Mammary epithelial cell (primary cell): Measurements from ENCODE around the gene DSEL.

ENCODE experiments used
- CTCF ChIP-seq, 2 donors: IDR thresholded peaks in 1 of 2; conservative IDR thresholded peaks in 1 of 2; 2 replicates each; pipeline ENCODE4 v1.5.1; 2011 to 2012; ENCODE audit warnings: inconsistent platforms in 2 of 2, low read length in 2 of 2, mild to moderate bottlenecking in 2 of 2, control low read depth in 1 of 2, low read depth in 1 of 2; ENCODE audit not compliant: insufficient read depth in 1 of 2; ENCODE audit errors: extremely low read depth in 1 of 2
- EZH2 ChIP-seq: IDR thresholded peaks from 2 replicates; pipeline ENCODE4 v1.6.1; 2012; ENCODE audit warnings: low read length, inconsistent platforms, borderline replicate concordance

GRCh38 chr18:67515942-67516538, 480 bp downstream of the DSEL start:
- TF ChIP-seq CTCF (conservative IDR thresholded peaks at IDR 0.05 in 1 of 2, IDR thresholded peaks at IDR 0.05 in 1 of 2; ENCODE audit: extremely low read depth in 1 of 2, insufficient read depth in 1 of 2, low read depth in 1 of 2, low read length in 2 of 2) = peak; percentile 67 to 89
- TF ChIP-seq EZH2 = no peak
